ENCODE data around the gene PDE3B. TPM values are rescaled to one million over a fixed set of nuclear protein-coding genes. Genes with fewer than 3 reads are reported as not detected.

The PDE3B gene
- polyA plus RNA-seq, 1 of the 3 experiments (the other 2 are of a cell fraction) = 0.26 TPM

- Histone ChIP-seq H3K4me3 (ENCODE audit: low read depth in 2 of 2, low read length in 1 of 2) (peak overlapping the region; percentile 75 to 88), H3K4me2 (peak overlapping the region; percentile 90), H3K36me3 (replicated peaks in 1 of 2; ENCODE audit: control insufficient read depth in 1 of 2, insufficient read depth in 2 of 2, low read length in 1 of 2) (no peaks in the 10 kb centered on the region), H3K9ac (no peak overlapping the region), H3K9me2 (no peaks in the 10 kb centered on the region), H3K9me3 (no peaks in the 10 kb centered on the region), H3K4me1 (ENCODE audit: control insufficient read depth in 1 of 2, insufficient read depth in 2 of 2, low read depth in 1 of 2, low read length in 1 of 2) (no peaks in the 10 kb centered on the region; a peak in 2 of 4 replicates), H3K79me2 (ENCODE audit: insufficient read depth) (peaks cover 9% of the 10 kb centered on the region; the same call in 1 of the 2 replicates), H2AFZ (ENCODE audit: low read depth) (peak overlapping the region; percentile 98), H3K27me3 (ENCODE audit: insufficient read depth) (no peaks in the 10 kb centered on the region), H4K20me1 (ENCODE audit: insufficient read depth) (no peaks in the 10 kb centered on the region), H3K27ac (ENCODE audit: low read depth in 2 of 2, low read length in 1 of 2) (no peak overlapping the region; a peak in 1 of 4 replicates), H3F3A (replicated peaks; ENCODE audit: insufficient read depth) (no peaks in the 10 kb centered on the region)
- TF ChIP-seq MEF2A (IDR thresholded peaks at IDR 0.05; ENCODE audit: borderline replicate concordance, low read depth) = no peak
- POLR2A ChIA-PET = interaction anchor here (0.5 to 2.0 kb wide), 5 partner anchors 248 to 422 kb away, joined by 3 to 13 read pairs (median 4); partner anchors contain the start of gene PSMA1
- 79% methylated on average over 2 of the region's 2 CpGs for WGBS (ENCODE audit: low lambda C conversion rate)
- DNase-seq = no peak
- CTCF ChIA-PET = interaction anchor here (0.8 to 8.0 kb wide), 6 partner anchors 15 to 334 kb away, joined by 3 to 62 read pairs (median 4); partner anchors contain the start of gene CALCB
These were observed 249.0 kb downstream of the PDE3B start for GRCh38 chr11:14892577-14892976.

DNA sequence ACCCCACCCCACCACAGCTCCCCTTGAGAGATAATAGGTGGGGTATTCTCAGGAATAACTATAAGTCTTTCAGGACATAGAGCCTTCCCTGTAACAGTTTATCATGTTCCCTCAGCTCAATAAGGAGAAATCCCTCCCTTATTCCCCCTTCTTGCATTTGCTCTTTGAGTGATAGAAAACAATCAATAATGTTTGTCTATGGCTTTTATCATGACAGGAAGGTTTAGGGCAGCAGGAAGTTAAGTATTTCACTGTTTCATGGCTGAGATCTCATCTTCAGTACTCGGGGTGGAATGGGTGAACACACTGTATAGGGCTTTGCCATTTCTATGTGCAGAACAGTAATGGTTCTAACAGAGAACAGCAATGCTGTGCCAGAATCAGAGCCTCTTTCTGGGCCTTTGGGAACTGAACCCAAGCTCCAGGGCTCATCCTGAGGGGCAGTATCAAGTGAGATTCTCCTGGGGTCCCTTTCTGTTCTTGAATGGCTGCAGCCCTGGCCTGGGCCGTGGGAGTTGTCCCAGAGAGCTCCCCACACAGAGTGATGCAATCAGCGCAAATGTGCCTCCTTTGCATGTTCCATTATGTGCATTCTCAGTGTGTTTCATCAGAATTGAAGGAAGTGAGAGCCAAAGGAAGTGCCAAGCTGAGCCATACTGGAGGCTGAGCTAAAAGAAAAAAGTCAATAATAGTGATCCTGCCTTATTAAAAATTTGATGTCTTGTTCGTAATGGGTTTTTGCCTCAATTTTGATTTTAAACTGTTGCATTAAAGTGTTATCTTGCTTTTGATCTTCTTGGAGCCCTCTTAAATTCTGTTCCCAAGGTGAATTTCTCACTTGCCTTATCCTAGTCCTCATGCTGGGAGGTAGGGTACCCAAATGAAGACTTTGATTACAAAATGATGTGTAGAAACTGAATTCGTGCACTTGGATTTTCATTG lies 251.3 kb downstream of the PDE3B start:
- H3K4me1 ChIP-seq (ENCODE audit: control insufficient read depth in 1 of 2, insufficient read depth in 2 of 2, low read depth in 1 of 2, low read length in 1 of 2) = no peaks in the 10 kb centered on the region; a peak in 2 of 4 replicates
- POLR2A ChIA-PET = no interaction called here
- H3K4me2 ChIP-seq = no peak overlapping the region
- TF ChIP-seq TCF12 (IDR thresholded peaks at IDR 0.05) = no peak
- no peak for TF ChIP-seq MXI1 (IDR thresholded peaks at IDR 0.05; ENCODE audit: low read depth, low read length)
- TF ChIP-seq EZH2phosphoT487 (IDR thresholded peaks at IDR 0.05; ENCODE audit: borderline replicate concordance, low read depth) = no peak
- TF ChIP-seq YY1 (IDR thresholded peaks at IDR 0.05; ENCODE audit: low read depth) = no peak
- H3K9ac ChIP-seq = no peak overlapping the region
- WGBS (ENCODE audit: low lambda C conversion rate) = 59% methylated on average over 5 of the region's 5 CpGs
- no peak overlapping the region for H3K4me3 ChIP-seq (ENCODE audit: low read depth in 2 of 2, low read length in 1 of 2)
- H3K27ac ChIP-seq (ENCODE audit: low read depth in 2 of 2, low read length in 1 of 2) = no peak overlapping the region
- H3K9me2 ChIP-seq = no peaks in the 10 kb centered on the region
- H3K9me3 ChIP-seq = no peaks in the 10 kb centered on the region
- 0 out of 2 replicates have a peak overlapping the region, but pooled peaks have one; percentile 8 for H2AFZ ChIP-seq (ENCODE audit: low read depth)
- no peaks in the 10 kb centered on the region for H4K20me1 ChIP-seq (ENCODE audit: insufficient read depth)
- no peak for DNase-seq
- no peaks in the 10 kb centered on the region for H3K36me3 ChIP-seq (replicated peaks in 1 of 2; ENCODE audit: control insufficient read depth in 1 of 2, insufficient read depth in 2 of 2, low read length in 1 of 2)
- CTCF ChIA-PET = interaction anchor here (0.8 to 8.0 kb wide), 2 partner anchors 13 to 276 kb away, joined by 3 to 62 read pairs; no protein-coding TSS in a partner anchor
- H3F3A ChIP-seq (replicated peaks; ENCODE audit: insufficient read depth) = no peaks in the 10 kb centered on the region
- H3K27me3 ChIP-seq (ENCODE audit: insufficient read depth) = no peaks in the 10 kb centered on the region
- H3K79me2 ChIP-seq (ENCODE audit: insufficient read depth) = peaks cover 3% of the 10 kb centered on the region; the same call in 1 of the 2 replicates

DNA sequence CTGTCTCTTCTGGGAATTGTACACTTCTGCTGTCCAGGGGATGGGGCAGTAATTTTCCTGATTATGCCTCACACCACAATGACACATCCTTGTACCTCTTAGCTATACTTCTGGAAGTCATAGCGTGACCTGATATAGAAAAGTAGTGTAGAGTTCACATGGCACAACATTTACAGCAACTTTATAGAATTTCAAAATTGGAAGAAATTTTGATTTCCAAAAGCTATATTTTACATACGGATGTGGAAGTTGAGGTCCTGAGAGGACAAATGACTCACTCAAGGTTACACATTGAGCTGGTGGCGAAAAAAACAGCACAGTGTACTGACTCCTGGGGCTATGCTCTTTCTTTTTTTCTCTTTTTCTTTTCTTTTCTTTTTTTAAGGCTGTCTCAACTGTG lies 254.8 kb downstream of the PDE3B start:
- TF ChIP-seq SMC3 (IDR thresholded peaks at IDR 0.05; ENCODE audit: low read depth, low read length) (no peak), TEAD4 (IDR thresholded peaks at IDR 0.05; ENCODE audit: borderline replicate concordance, insufficient read depth) (no peak), JUND (IDR thresholded peaks at IDR 0.05) (no peak), RCOR1 (IDR thresholded peaks at IDR 0.05; ENCODE audit: low read length) (no peak), NRF1 (IDR thresholded peaks at IDR 0.05; ENCODE audit: low read depth, low read length) (no peak), POLR2AphosphoS5 (IDR thresholded peaks at IDR 0.05; ENCODE audit: low read depth, low read length) (no peak), RFX5 (IDR thresholded peaks at IDR 0.05; ENCODE audit: low read length) (no peak), SIN3A (IDR thresholded peaks at IDR 0.05; ENCODE audit: borderline replicate concordance, low read depth, low read length) (no peak), ELF1 (IDR thresholded peaks at IDR 0.05) (no peak), FOSL2 (IDR thresholded peaks at IDR 0.05; ENCODE audit: borderline replicate concordance, low read depth) (no peak), GATA2 (CRISPR knock-in tag; IDR thresholded peaks at IDR 0.05) (no peak), GABPA (IDR thresholded peaks at IDR 0.05; ENCODE audit: low read depth) (no peak), MEF2A (IDR thresholded peaks at IDR 0.05; ENCODE audit: borderline replicate concordance, low read depth) (no peak)
- TF ChIP-seq, protein P1, sequence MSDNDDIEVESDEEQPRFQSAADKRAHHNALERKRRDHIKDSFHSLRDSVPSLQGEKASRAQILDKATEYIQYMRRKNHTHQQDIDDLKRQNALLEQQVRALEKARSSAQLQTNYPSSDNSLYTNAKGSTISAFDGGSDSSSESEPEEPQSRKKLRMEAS (IDR thresholded peaks at IDR 0.05; ENCODE audit: low read depth) = no peak
- TF ChIP-seq, protein P2, sequence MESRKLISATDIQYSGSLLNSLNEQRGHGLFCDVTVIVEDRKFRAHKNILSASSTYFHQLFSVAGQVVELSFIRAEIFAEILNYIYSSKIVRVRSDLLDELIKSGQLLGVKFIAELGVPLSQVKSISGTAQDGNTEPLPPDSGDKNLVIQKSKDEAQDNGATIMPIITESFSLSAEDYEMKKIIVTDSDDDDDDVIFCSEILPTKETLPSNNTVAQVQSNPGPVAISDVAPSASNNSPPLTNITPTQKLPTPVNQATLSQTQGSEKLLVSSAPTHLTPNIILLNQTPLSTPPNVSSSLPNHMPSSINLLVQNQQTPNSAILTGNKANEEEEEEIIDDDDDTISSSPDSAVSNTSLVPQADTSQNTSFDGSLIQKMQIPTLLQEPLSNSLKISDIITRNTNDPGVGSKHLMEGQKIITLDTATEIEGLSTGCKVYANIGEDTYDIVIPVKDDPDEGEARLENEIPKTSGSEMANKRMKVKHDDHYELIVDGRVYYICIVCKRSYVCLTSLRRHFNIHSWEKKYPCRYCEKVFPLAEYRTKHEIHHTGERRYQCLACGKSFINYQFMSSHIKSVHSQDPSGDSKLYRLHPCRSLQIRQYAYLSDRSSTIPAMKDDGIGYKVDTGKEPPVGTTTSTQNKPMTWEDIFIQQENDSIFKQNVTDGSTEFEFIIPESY (IDR thresholded peaks at IDR 0.05; ENCODE audit: borderline replicate concordance, low read depth) = no peak

More for the DNA sequence above, 254.8 kb downstream of the PDE3B start:
- Histone ChIP-seq H3K9me2 (no peaks in the 10 kb centered on the region), H3K36me3 (replicated peaks in 1 of 2; ENCODE audit: control insufficient read depth in 1 of 2, insufficient read depth in 2 of 2, low read length in 1 of 2) (no peaks in the 10 kb centered on the region), H3F3A (replicated peaks; ENCODE audit: insufficient read depth) (peaks cover 4% of the 10 kb centered on the region), H2AFZ (ENCODE audit: low read depth) (no peak overlapping the region), H3K4me1 (ENCODE audit: control insufficient read depth in 1 of 2, insufficient read depth in 2 of 2, low read depth in 1 of 2, low read length in 1 of 2) (no peaks in the 10 kb centered on the region; a peak in 1 of 4 replicates), H3K4me2 (no peak overlapping the region), H3K4me3 (ENCODE audit: low read depth in 2 of 2, low read length in 1 of 2) (no peak overlapping the region), H3K27ac (ENCODE audit: low read depth in 2 of 2, low read length in 1 of 2) (no peak overlapping the region), H3K9ac (no peak overlapping the region), H3K79me2 (ENCODE audit: insufficient read depth) (no peaks in the 10 kb centered on the region), H3K27me3 (ENCODE audit: insufficient read depth) (no peaks in the 10 kb centered on the region), H4K20me1 (ENCODE audit: insufficient read depth) (no peaks in the 10 kb centered on the region), H3K9me3 (no peaks in the 10 kb centered on the region)
- 77% methylated on average over 3 of the region's 3 CpGs for WGBS (ENCODE audit: low lambda C conversion rate)
- DNase-seq = no peak
- CTCF ChIA-PET = interaction anchor here (2.1 kb wide), 1 partner anchor 10 kb away, joined by 26 read pairs; no protein-coding TSS in a partner anchor
- POLR2A ChIA-PET = no interaction called here

Measured in SK-N-SH (cell line).